ENCODE measurements around the gene RAPGEF4.

GRCh38 chr2:173050684-173051083, 315.0 kb downstream of the RAPGEF4 start:
- TF ChIP-seq CTCF (IDR thresholded peaks at IDR 0.05) (no peak), POLR2AphosphoS5 (IDR thresholded peaks at IDR 0.05) (no peak)
